SK-N-SH treated with all-trans-retinoic acid at 6 μM for 48 hours (cell line): ENCODE data around the gene ATP5PF.
A peak's percentile ranks its signal among the peaks of the same experiment; 100 is the strongest.

Experiments used
- ATAC-seq: fragments of 200-7000 bp; cut with Tn5 transposase; 3 replicates; pipeline ENCODE4 v1.9.1; 2020; ENCODE audit warnings: mild to moderate bottlenecking, moderate library complexity
- ARNTL ChIP-seq: fragments of 450-650 bp; formaldehyde crosslinking; IDR thresholded peaks from 2 replicates; pipeline ENCODE4 v1.5.0; 2020; ENCODE audit warnings: low read depth, mild to moderate bottlenecking, moderate library complexity, borderline replicate concordance
- BACH2 ChIP-seq: fragments of 250-450 bp; sonication (Bioruptor Pico); IDR thresholded peaks from 2 replicates; pipeline ENCODE4 v1.9.0; 2021; ENCODE audit warnings: mild to moderate bottlenecking, borderline replicate concordance
- CREB5 ChIP-seq: fragments of 250-450 bp; sonication (Bioruptor Pico); IDR thresholded peaks from 2 replicates; pipeline ENCODE4 v1.5.1; 2020; ENCODE audit warnings: low read depth, mild to moderate bottlenecking, moderate library complexity
- CSDC2 ChIP-seq: fragments of 250-450 bp; sonication (Bioruptor Pico); IDR thresholded peaks from 2 replicates; pipeline ENCODE4 v1.5.0; 2020; ENCODE audit warnings: mild to moderate bottlenecking, moderate library complexity
- CSRNP3 ChIP-seq: fragments of 250-450 bp; sonication (Bioruptor Pico); IDR thresholded peaks from 2 replicates; pipeline ENCODE4 v1.5.1; 2021; ENCODE audit warnings: mild to moderate bottlenecking, moderate library complexity
- ESRRG ChIP-seq: fragments of 250-450 bp; sonication (Bioruptor Pico); IDR thresholded peaks from 2 replicates; pipeline ENCODE4 v1.6.1; 2021; ENCODE audit warnings: mild to moderate bottlenecking
- GLIS3 ChIP-seq: fragments of 250-450 bp; sonication (Bioruptor Pico); IDR thresholded peaks from 2 replicates; pipeline ENCODE4 v1.5.0; 2020; ENCODE audit warnings: mild to moderate bottlenecking, moderate library complexity
- ISL1 ChIP-seq: fragments of 250-450 bp; sonication (Bioruptor Pico); IDR thresholded peaks from 2 replicates; pipeline ENCODE4 v2.1.2; 2022; ENCODE audit warnings: mild to moderate bottlenecking, moderate library complexity
- POU6F1 ChIP-seq: fragments of 250-450 bp; sonication (Bioruptor Pico); IDR thresholded peaks from 2 replicates; pipeline ENCODE4 v1.8.0; 2021; ENCODE audit warnings: low read depth, mild to moderate bottlenecking, moderate library complexity, borderline replicate concordance
- PPARA ChIP-seq: fragments of 250-450 bp; sonication (Bioruptor Pico); IDR thresholded peaks from 2 replicates; pipeline ENCODE4 v1.5.0; 2020; ENCODE audit warnings: mild to moderate bottlenecking, borderline replicate concordance
- SNAI2 ChIP-seq: fragments of 250-450 bp; sonication (Bioruptor Pico); IDR thresholded peaks from 2 replicates; pipeline ENCODE4 v1.5.0; 2020; ENCODE audit warnings: mild to moderate bottlenecking, moderate library complexity
- TCF4 ChIP-seq: fragments of 250-450 bp; sonication (Bioruptor Pico); IDR thresholded peaks from 2 replicates; pipeline ENCODE4 v1.8.0; 2021; ENCODE audit warnings: mild to moderate bottlenecking, moderate library complexity, borderline replicate concordance
- TOX ChIP-seq: fragments of 250-450 bp; sonication (Bioruptor Pico); IDR thresholded peaks from 2 replicates; pipeline ENCODE4 v1.8.0; 2021; ENCODE audit warnings: mild to moderate bottlenecking, moderate library complexity, borderline replicate concordance
- TSHZ2 ChIP-seq: fragments of 250-450 bp; sonication (Bioruptor Pico); IDR thresholded peaks from 2 replicates; pipeline ENCODE4 v1.5.0; 2020; ENCODE audit warnings: mild to moderate bottlenecking, moderate library complexity
- ZC3H10 ChIP-seq: fragments of 250-450 bp; sonication (Bioruptor Pico); IDR thresholded peaks from 2 replicates; pipeline ENCODE4 v1.5.1; 2021; ENCODE audit warnings: mild to moderate bottlenecking, moderate library complexity
- ZFP3 ChIP-seq: fragments of 250-450 bp; sonication (Bioruptor Pico); IDR thresholded peaks from 2 replicates; pipeline ENCODE4 v1.5.0; 2020; ENCODE audit warnings: mild to moderate bottlenecking, moderate library complexity
- ZFP30 ChIP-seq: fragments of 450-650 bp; formaldehyde crosslinking; IDR thresholded peaks from 2 replicates; pipeline ENCODE4 v1.5.0; 2022; ENCODE audit warnings: mild to moderate bottlenecking, moderate library complexity
- ZNF70 ChIP-seq: fragments of 450-650 bp; formaldehyde crosslinking; IDR thresholded peaks from 2 replicates; pipeline ENCODE4 v1.5.0; 2020; ENCODE audit warnings: mild to moderate bottlenecking, moderate library complexity
- ZNF8 ChIP-seq: fragments of 450-650 bp; formaldehyde crosslinking; IDR thresholded peaks from 2 replicates; pipeline ENCODE4 v1.5.0; 2020; ENCODE audit warnings: mild to moderate bottlenecking, moderate library complexity
- TF ChIP-seq, protein P1 (sequence below): fragments of 250-450 bp; sonication (Bioruptor Pico); IDR thresholded peaks from 2 replicates; pipeline ENCODE4 v1.8.0; 2020; ENCODE audit warnings: mild to moderate bottlenecking, moderate library complexity, borderline replicate concordance

The ATP5PF gene

GRCh38 chr21:25734654-25734903 lies 125 bp downstream of the ATP5PF start:
- ATAC-seq, result no peak
- TF ChIP-seq SNAI2 (CRISPR knock-in tag) (no peak), ZNF8 (CRISPR knock-in tag) (no peak), GLIS3 (no peak), CSDC2 (CRISPR knock-in tag) (no peak), ISL1 (CRISPR knock-in tag) (no peak), ZFP3 (CRISPR knock-in tag) (no peak), BACH2 (CRISPR knock-in tag) (no peak), CREB5 (no peak), PPARA (CRISPR knock-in tag) (no peak), ARNTL (CRISPR knock-in tag) (no peak), ZNF70 (CRISPR knock-in tag) (no peak), ZC3H10 (no peak), CSRNP3 (no peak), TOX (CRISPR knock-in tag) (no peak), POU6F1 (CRISPR knock-in tag) (no peak)
- TF ChIP-seq, protein P1, sequence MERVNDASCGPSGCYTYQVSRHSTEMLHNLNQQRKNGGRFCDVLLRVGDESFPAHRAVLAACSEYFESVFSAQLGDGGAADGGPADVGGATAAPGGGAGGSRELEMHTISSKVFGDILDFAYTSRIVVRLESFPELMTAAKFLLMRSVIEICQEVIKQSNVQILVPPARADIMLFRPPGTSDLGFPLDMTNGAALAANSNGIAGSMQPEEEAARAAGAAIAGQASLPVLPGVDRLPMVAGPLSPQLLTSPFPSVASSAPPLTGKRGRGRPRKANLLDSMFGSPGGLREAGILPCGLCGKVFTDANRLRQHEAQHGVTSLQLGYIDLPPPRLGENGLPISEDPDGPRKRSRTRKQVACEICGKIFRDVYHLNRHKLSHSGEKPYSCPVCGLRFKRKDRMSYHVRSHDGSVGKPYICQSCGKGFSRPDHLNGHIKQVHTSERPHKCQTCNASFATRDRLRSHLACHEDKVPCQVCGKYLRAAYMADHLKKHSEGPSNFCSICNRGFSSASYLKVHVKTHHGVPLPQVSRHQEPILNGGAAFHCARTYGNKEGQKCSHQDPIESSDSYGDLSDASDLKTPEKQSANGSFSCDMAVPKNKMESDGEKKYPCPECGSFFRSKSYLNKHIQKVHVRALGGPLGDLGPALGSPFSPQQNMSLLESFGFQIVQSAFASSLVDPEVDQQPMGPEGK (CRISPR knock-in tag), result no peak

- peak; percentile 7 for ATAC-seq
- no peak for TF ChIP-seq TSHZ2 (CRISPR knock-in tag)
- no peak for TF ChIP-seq SNAI2 (CRISPR knock-in tag)
- no peak for TF ChIP-seq POU6F1 (CRISPR knock-in tag)
- TF ChIP-seq ZNF70 (CRISPR knock-in tag), result no peak
- no peak for TF ChIP-seq ZFP30 (CRISPR knock-in tag)
- no peak for TF ChIP-seq TOX (CRISPR knock-in tag)
- TF ChIP-seq ESRRG (CRISPR knock-in tag), result no peak
- TF ChIP-seq ZFP3 (CRISPR knock-in tag), result no peak
- TF ChIP-seq, protein P1 (CRISPR knock-in tag), result no peak
- no peak for TF ChIP-seq ZNF8 (CRISPR knock-in tag)
- no peak for TF ChIP-seq ISL1 (CRISPR knock-in tag)
- TF ChIP-seq GLIS3, result no peak
- TF ChIP-seq TCF4 (CRISPR knock-in tag), result no peak
Observed at GRCh38 chr21:25733859-25734653, 648 bp downstream of the ATP5PF start.
